GM04504 (cell line): Measurements from ENCODE around the gene PKD1L1.
"Not testable (repeated sequence)": the region's sequence is repeated elsewhere in the genome, so short reads cannot be mapped to it uniquely, and the experiment has no call there.

Experiments used
- DNase-seq: peaks from one replicate; pipeline ENCODE4 v3.0.0-alpha.2; 2012; ENCODE audit warnings: low read depth

PKD1L1 gene

DNA sequence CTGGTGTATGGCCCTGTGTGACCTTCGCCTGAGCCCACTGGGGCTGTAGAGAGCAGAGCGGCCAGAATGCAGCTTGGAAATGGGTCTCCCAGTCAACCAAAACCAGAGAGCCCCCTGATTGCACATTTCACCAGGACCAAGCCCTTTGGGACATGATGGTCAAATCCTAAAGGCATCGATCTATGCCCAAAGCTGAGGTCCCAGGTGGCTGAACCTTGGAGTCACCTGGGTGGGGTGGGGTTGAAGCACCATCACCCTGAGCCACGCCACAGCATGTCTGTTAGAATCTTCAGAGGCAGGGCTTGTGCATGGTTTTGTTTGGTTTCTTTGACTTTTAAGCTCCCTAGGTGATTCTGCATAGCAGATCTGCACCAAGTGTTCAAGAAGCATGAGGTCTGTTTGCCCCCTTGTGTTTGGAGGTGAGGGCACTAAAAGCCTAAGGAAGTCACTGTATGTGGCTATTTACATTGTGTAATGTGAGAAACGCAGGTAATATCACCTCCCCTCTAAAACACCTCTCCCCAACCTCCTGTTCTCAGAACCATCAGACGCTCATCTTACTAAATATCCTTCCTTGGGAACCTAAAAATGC is 9.6 kb downstream of the PKD1L1 start:
- DNase-seq = no peak

DNA sequence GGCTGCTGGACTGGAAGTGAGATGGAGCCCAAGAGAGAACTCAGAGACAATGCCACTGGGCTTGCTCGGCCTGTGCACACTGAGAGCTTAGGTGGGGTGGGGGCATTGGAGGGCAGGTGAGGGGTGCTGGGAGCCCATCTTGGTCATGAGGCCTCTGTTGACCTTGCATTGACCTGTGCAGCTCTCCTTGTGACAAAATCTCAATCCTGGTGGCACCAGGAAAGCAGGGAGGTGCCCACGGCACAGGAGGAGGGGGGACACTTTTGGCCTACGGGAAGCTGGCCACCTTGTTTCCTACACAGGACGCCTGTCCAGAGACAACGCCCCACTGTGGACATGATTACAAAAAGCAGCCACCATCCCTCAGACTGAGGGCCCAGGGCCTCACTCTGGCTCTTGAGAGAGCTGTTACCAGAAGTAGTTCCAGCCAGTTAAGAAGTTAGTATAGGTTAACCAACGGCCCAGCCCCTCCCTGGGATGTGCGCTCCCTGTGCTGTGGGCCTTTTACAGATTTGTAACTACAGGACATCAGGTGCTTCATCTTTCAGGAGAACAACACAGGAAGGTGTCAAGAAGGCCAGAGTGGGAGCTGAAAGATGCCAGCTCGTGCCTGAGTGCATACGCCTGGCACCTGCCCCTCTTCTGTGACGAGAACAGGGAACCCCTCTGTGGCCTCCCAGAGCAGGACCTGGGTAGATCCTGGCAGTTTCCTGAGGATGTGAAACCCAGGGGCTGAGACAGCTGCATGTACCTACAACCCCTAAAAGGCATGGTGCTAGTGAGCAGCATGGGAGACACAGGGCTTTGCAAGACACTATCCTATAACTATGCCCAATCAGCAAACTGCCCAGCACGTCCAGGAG is 10.3 kb downstream of the PKD1L1 start:
- no peak for DNase-seq

DNA sequence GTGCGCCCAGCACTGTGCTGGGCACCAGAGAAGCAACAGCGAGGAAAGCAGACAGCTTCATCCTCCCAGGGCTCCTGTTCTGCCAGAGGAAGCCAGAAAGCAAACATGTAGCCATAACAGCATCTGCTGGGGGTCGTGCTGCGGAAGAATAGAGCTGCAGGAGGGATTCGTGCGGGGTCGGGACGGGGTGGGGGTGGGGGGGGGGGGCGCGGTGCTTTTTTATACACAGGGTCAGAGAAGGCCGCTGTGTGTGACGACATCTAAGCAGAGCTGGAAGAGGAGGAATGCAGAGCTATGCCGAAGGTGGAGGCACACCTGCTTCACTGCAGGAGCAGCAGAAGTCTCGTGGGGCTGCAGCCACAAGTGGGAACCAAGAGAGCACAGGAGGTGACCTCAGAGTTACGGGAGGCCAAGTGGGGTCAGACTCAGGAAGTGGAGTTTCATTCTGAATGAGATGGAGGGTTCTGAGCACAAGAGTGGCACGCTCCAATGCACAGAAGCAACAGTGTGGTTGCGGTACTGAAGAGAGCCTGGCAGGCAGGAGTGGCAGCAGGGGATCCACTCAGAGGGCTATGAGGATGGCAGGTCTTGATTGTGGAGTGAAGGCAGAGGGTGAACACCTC is 11.1 kb downstream of the PKD1L1 start:
- no peak for DNase-seq

DNA sequence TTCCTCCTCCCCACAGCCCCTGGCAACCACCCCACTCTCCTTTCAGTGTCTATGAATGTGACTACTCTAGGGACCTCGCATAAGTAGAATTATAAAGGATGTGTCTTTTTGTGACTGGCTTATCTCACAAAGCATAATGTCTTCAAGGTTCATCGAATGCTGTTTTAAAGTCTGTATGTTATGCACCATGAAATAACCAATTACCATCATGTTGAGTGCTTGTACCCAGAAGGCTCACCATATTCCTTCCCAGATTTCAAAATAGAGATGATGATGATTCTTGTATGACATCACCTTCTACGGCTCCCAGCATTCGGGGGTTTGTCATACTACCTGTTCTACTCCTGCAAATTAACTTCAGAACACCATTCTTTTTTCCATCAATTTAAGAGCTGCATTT is 11.9 kb downstream of the PKD1L1 start:
- no peak for DNase-seq

DNA sequence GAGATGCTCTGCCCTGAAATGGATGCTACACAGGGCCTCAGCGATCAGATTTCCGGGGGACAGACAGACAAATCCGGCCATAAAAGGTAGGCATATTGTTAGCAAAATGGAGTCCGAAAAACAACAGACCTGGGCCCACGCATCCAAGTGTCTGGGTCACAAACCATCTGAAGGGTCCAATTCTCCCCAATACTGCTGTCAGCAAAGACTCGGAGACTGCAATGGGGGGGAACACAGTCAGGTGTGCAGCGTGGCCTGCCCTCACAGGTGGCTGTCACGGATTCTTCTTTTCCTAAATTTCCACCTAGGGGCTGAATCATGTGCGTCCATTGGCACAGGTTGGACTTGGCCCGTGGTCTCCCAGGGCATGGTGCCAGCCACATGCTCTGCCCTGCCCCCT is 12.9 kb downstream of the PKD1L1 start:
- DNase-seq = no peak

DNA sequence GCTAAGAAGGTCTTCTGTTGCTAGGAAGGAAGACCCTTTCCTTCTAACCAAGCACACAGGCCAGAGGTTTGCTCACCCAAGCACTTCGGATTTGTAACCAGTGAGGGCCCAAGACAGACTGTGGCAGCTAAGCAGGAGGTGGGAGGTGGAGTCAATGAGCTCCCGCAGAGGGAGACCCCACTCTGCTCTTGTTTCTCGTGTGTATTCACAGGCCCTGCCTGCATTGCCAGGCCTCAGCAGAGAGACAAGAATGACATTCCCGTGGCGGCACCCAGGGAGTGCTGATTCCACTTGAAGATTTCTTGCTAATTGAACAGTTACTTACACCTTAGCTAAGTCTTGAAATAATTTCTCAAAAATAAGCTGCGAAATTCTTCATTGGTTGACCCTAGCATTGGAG is 13.4 kb downstream of the PKD1L1 start:
- DNase-seq = no peak

DNA sequence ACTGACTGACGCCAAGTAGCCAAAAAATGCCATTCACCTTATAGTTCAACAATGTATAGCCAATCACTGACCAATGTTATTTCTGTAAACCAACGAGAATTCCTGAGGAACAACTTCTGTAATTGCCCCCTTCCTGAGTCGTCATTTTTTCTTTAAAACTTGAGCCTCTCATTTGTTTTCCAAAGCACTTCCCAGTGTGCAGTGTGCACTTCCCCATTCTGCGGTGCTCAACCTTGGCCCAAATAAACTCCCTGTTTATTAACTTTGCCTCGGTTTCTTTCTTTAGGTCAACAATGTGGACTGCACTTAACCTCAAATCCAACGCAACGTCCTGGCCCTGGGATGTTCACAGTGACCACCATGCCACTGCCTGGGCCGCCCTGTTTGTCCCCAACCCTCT is 15.1 kb downstream of the PKD1L1 start:
- DNase-seq = no peak

DNA sequence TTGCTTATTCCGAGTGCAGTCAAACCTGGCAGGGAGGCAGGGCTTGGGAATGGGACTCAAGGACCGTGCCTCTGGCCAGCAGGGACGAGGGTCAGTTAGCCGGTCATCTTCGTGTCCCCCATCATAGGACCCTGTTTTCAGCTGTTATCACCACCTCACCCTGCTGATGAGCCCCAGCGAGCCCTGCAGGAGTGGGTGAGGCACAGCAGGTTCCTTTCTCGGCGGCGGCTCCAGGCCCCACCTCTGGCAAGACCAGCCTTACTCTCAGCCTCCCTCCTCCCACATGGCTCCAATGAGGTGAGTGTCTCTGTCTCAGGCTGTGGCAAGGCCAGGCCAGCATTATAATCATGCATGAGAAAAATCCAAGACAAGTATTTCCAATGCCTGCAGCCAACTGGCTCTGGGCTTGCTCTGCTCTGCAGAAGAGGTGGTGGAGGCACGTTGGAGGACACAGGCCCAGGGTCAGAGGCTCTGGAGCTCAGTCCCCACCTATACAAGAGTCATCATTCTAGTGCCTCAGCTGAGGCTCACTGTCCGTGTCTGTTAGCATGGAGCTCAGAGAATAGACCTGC is 15.7 kb downstream of the PKD1L1 start:
- DNase-seq = no peak

DNA sequence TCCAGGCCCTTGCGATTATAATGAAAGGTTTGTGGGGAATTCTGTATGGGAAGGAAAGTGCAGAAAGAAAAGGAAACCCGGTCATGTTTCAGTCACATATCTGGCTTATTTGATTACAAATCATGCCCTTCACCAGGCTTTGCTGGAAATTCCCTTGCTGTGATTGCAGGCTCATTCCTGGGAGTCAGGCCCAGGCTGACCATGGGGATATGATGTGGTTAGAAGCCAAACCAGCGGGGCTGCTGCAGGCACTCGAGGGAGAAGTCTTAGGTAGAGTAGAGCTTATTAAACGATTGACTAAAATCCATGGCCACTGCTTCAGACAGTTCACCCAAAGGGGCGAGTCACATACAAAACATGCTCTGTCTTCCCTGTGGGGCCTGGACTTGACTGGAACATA is 16.2 kb downstream of the PKD1L1 start:
- DNase-seq = no peak

DNA sequence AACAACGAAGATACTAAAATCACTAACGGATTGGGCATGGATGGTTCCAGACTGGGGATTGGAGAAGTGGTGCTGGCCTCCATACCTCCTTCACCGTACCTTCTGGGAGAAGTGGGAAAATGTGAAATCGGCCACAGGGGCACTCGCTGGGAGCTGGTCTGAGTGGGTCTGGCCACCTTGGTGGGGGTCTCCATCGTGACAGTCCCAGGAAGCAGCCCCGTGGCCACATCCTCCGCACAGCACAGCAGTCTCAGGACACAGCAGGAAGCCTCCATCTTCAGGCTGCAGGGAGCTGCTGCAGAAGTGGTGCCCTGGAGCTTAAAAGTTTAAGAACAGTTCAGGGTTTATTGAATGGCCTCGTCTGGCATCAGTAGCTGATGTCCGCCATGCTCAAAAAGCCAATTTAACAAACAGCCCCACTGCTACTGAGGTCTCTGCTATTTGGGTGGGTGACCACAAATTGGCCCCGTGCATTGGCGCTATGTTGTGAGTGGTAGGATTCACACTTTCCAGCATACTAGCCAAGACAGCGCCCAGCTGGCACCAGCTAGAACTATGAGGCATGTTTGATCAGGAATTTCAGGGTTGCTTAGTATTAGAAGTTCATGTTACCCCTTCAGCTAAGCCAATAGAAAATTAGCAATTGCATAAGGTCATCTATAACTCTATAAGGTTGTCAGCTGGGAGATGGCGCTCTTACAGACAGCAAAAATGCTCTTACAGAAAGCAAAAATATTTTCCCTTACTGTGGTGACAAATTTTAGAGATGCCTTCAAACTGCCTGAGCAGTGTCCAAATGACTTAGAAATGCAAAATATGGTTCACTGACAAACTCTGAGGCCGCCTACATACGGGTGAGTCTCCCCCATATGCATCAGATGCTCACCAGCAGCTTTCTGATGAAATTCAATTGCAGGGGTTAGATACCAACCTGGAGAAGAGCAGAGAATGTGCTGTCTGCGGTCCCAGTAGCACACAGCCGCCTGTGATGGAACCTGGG is 17.0 kb downstream of the PKD1L1 start:
- DNase-seq = no peak

DNA sequence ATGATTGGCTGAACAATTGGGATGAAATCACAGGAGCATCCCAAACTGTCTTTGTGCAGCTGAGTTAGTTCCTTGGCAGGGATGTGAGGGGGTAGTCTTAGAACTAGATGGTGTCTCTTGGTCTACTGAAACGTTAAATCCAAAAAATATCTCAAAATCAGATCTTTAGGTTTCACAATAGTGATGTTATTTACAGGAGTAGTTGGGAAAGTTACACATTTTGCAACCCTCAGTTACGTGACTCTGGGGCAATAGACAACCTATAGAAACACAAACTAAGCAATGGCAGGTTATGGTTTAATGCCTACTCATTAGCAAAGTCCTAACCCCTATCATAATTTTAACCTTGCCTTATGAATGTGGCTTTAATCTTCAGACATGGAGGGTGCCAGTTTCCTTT is 24.0 kb downstream of the PKD1L1 start:
- DNase-seq = no peak

DNA sequence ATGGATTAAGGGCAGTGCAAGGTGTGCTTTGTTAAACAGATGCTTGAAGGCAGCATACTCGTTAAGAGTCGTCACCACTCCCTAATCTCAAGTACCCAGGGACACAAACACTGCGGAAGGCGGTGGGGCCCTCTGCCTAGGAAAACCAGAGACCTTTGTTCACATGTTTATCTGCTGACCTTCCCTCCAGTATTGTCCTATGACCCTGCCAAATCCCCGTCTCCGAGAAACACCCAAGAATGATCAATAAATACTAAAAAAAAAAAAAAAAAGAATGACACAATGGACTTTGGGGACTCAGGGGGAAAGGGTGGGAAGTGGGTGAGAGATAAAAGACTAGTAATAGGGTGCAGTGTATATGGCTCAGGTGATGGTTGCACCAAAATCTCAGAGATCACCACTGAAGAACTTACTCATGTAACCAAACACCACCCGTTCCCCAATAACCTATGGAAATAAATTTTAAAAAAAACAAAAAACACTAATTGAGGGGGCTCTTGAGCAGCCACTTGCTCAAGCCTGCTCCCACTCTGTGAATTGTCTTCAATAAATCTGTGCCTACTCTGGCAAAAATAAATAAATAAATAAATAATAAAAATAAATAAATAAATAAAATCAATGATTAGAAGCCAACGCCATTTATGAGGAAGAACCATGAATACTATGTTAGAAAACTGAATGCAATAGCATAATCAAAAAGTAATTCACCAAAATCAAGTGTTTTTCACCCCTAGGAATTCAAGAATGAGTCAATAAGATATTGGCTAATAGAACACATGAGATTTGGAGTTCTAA is 25.0 kb downstream of the PKD1L1 start:
- not testable (repeated sequence) for DNase-seq

DNA sequence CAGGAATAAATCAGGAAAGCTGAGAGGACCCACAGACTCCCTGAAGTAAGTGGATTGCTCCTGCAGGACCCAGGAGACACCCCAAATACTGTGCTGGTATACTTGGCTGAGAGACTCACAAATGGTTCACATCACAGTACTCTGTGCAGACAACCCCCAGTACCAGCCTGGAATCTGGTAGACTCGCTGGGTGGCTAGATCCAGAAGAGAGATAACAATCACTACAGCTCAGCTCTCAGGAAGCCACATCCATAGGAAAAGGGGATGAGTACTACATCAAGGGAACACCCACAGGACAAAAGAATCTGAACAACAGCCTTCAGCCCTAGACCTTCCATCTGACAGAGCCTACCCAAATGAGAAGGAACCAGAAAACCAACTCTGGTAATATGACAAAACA is 31.8 kb downstream of the PKD1L1 start:
- not testable (repeated sequence) for DNase-seq

DNA sequence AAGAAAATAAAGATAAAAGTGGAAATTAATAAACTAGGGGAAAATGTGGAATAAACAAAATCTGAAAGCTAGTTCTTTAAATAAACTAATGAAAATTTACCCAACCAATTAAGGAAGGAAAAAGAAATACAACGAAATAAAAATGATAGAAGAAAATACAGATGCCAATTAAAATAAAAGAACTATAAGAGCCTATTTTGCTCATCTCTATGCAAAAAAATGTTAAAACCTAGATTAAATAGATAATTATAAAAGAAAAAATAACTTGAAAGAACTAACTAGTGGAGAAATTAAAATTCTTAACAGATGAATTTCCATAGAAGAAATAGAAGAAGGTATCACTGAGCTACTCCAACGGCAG is 32.7 kb downstream of the PKD1L1 start:
- DNase-seq = no peak

DNA sequence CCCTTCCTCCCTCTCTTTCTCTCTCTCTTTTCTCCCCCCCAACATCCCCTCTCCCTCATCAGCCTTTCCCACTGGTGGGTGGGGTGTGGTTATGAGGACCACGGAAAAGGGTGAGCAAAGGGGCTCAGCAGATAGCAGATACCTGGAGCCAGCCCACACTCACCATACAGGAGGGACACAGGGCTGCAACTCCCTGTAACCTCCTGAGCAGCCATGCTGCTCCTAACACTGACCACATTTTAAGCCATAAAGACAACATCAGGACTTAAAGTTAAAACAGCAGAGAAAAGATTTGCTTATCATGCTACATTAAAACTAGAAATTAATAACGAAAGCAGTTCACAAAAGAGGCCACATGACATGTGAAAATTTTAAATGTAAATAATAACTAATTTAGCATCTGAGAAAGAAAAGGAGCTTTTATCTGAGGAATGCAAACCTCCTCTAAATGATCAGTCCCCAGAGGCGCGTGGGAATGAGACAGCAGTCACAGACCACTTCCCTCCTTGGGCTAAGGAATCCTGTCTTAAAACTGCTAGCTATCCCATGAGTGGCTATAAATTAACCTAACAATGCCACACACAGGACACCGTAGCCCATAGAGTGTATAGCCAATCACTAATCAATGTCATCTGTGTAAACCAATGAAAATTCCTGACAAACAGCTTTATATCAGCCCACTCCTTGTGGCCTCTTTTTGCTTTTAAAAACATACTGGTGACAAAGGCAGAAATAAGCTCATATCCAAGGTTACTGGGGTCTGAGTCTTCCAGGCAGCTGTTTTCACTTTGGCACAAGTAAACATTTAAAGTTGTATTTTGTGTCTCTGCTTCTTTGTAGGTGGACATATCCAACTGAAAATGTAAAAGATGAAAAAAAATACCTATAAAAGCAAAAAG is 33.3 kb downstream of the PKD1L1 start:
- DNase-seq = no peak

DNA sequence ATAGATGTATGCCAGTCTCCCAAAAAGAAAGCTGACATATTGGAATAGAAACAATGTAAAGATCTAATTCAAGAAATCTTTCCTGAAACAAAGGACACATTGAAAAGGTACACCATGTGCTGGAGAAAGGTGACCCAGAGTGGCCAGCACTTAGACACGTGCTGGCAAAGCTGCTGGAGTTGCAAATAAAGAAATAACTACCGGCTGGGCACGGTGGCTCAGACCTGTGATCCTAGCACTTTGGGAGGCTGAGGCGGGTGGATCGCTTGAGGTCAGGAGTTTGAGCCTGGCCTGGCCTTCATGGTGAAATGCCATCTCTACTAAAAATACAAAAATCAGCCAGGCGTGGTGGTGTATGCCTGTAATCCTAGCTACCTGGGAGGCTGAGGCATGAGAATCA is 35.9 kb downstream of the PKD1L1 start:
- DNase-seq = no peak

DNA sequence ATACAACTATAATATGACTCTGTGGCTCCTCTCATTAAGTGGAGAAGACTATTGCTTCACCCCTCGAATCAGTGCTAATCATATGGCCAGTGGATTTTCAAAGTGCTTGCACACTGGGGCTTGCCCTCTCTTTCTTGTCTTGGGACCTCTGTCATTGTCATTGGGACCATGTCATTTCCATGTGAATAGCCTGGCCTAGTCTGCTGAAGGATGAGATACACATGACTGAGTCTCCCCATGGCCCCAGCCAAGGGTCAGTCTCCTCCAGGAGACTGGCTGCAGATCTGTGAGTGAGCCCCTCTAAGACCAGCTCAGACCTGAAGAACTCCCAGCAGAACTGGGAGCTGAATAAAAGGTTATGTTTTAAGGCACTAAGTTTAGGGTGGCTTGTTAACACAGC is 39.5 kb downstream of the PKD1L1 start:
- DNase-seq = no peak

DNA sequence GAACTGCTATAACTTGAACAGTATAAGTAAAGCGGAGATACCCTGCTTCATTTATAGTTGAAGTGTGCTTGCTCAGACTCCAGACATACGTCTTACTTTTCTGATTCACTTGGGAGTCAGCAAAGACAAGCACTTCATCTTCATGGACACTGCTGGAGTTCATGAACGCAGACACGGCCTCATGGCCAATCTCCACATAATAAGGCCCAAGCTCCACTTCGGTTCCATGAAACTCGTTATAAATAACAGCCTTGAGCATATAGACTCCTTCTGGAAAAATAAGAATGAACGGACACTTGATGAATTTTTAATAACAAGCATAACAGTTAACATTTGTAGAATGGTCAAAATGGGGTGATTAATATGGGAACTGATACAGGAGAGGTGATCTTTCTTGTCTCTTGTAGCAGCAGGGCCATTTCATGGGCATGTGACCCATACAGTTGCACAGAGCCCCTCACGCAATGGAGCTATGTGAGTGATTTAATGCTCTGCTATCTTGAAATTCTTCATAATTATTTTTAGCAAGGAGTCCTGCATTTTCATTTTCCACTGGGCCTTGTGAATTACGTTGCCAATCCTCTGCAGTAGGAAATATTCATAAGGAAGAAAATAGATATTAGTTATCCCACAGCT is 40.2 kb downstream of the PKD1L1 start:
- no peak for DNase-seq

DNA sequence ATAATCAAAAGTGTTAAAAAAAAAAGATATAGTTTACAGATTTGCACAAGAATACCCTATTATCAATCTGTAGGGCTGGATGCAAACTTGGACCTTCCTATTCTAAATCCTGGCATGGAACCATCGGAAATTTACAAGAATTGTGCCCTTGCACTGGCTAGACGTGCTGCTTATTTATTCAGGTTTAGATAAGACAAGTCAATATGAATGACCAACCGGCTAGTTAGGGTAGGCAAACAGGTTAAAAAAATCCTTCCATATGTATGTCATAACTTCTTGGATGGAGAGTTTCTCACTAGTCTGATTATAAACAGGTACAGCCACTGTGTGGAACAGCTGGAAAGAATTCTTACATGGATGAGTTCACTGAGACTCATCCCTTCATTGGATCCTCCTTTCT is 41.4 kb downstream of the PKD1L1 start:
- DNase-seq = no peak
